GM23338 (cell line): ENCODE data around the gene RTL1. TPM values are rescaled to one million over a fixed set of nuclear protein-coding genes. Genes with fewer than 3 reads are reported as not detected.

Source experiments
- ATAC-seq: fragments of 200-7000 bp; cut with Tn5 transposase; 3 replicates; pipeline ENCODE4 v1.9.1; 2020
- DNase-seq: peaks from one replicate; pipeline ENCODE4 v3.0.0-alpha.2; 2015; ENCODE audit warnings: low spot score
- H2AFZ ChIP-seq: fragments of 200-600 bp; sonication (generic); 2 replicates; pipeline ENCODE4 v1.8.0; 2016; ENCODE audit warnings: antibody characterized with exemption, mild to moderate bottlenecking, moderate library complexity
- H3F3A ChIP-seq: fragments of 200-600 bp; sonication (generic); replicated peaks from 2 replicates; pipeline ENCODE4 v1.8.0; 2017; ENCODE audit warnings: antibody characterized with exemption, mixed run types, low read depth
- H3K27ac ChIP-seq: fragments of 200-600 bp; sonication (generic); 2 replicates; pipeline ENCODE4 v1.6.1; 2016; ENCODE audit warnings: low read depth
- H3K27me3 ChIP-seq: fragments of 200-600 bp; sonication (generic); 2 replicates; pipeline ENCODE4 v1.8.0; 2016; ENCODE audit warnings: mild to moderate bottlenecking, mixed run types, moderate library complexity; ENCODE audit not compliant: insufficient read depth
- H3K36me3 ChIP-seq: fragments of 200-600 bp; sonication (generic); 2 replicates; pipeline ENCODE4 v1.8.0; 2016; ENCODE audit warnings: mild to moderate bottlenecking; ENCODE audit not compliant: insufficient read depth
- H3K4me1 ChIP-seq: fragments of 200-600 bp; sonication (generic); 2 replicates; pipeline ENCODE4 v1.8.0; 2016; ENCODE audit warnings: mild to moderate bottlenecking, moderate library complexity; ENCODE audit not compliant: insufficient read depth
- H3K4me2 ChIP-seq: fragments of 200-600 bp; sonication (generic); 2 replicates; pipeline ENCODE4 v1.7.1; 2017; ENCODE audit warnings: mixed run types
- H3K4me3 ChIP-seq: fragments of 200-600 bp; sonication (generic); 2 replicates; pipeline ENCODE4 v1.6.1; 2016; ENCODE audit warnings: mixed run types
- H3K79me2 ChIP-seq: fragments of 200-600 bp; sonication (generic); replicated peaks from 2 replicates; pipeline ENCODE4 v1.8.0; 2017; ENCODE audit warnings: mild to moderate bottlenecking; ENCODE audit not compliant: insufficient read depth
- H3K9me2 ChIP-seq: fragments of 200-600 bp; sonication (generic); 2 replicates; pipeline ENCODE4 v1.8.0; 2017; ENCODE audit not compliant: insufficient read depth
- H4K20me1 ChIP-seq: fragments of 200-600 bp; sonication (generic); replicated peaks from 2 replicates; pipeline ENCODE4 v1.8.0; 2017; ENCODE audit warnings: mild to moderate bottlenecking; ENCODE audit not compliant: insufficient read depth
- H3K27ac Mint-ChIP-seq: 2 replicates; pipeline ENCODE4 v1.8.0; 2020; ENCODE audit warnings: inconsistent platforms, mild to moderate bottlenecking, moderate library complexity, mixed read lengths
- H3K27me3 Mint-ChIP-seq: 3 replicates; pipeline ENCODE4 v1.8.0; 2022; ENCODE audit warnings: low read depth, mild to moderate bottlenecking, moderate library complexity, mixed read lengths, inconsistent platforms; ENCODE audit not compliant: insufficient read depth, poor library complexity
- H3K36me3 Mint-ChIP-seq: 3 replicates; pipeline ENCODE4 v1.8.0; 2021; ENCODE audit warnings: low read depth, mild to moderate bottlenecking, inconsistent platforms, moderate library complexity, mixed read lengths
- H3K4me1 Mint-ChIP-seq: 3 replicates; pipeline ENCODE4 v1.8.0; 2020; ENCODE audit warnings: mild to moderate bottlenecking, inconsistent platforms, mixed read lengths
- H3K4me3 Mint-ChIP-seq: 3 replicates; pipeline ENCODE4 v1.8.0; 2021; ENCODE audit warnings: moderate library complexity, mild to moderate bottlenecking, inconsistent platforms, mixed read lengths
- H3K9me3 Mint-ChIP-seq: 3 replicates; pipeline ENCODE4 v1.8.0; 2020; ENCODE audit warnings: moderate library complexity, mild to moderate bottlenecking, inconsistent platforms, mixed read lengths
- CREB1 ChIP-seq: fragments of 250-450 bp; sonication (Bioruptor Pico); IDR thresholded peaks from 2 replicates; pipeline ENCODE4 v1.5.0; 2020; ENCODE audit warnings: low read depth, mild to moderate bottlenecking, moderate library complexity
- CTCF ChIP-seq, 2 experiments: fragments of 200-600 bp in 1 of 2; sonication (generic) in 1 of 2; conservative IDR thresholded peaks; 2 replicates each; pipeline versions ENCODE4 v1.5.1 to v1.6.1; 2016 to 2017; ENCODE audit warnings: antibody characterized with exemption in 2 of 2, low read depth in 2 of 2, mild to moderate bottlenecking in 2 of 2, moderate library complexity in 1 of 2
- EZH2 ChIP-seq: fragments of 200-600 bp; sonication (generic); IDR thresholded peaks from one replicate; pipeline ENCODE4 v1.8.0; 2017; ENCODE audit warnings: antibody characterized with exemption, mild to moderate bottlenecking, low read depth; ENCODE audit not compliant: unreplicated experiment
- EZH2phosphoT487 ChIP-seq: fragments of 200-600 bp; sonication (generic); IDR thresholded peaks from one replicate; pipeline ENCODE4 v1.8.1; 2018; ENCODE audit warnings: antibody characterized with exemption; ENCODE audit not compliant: unreplicated experiment
- POLR2AphosphoS5 ChIP-seq: IDR thresholded peaks from 2 replicates; pipeline ENCODE4 v1.6.1; 2016; ENCODE audit warnings: antibody characterized with exemption, low read depth
- REST ChIP-seq: IDR thresholded peaks from one replicate; pipeline ENCODE4 v1.6.1; 2018; ENCODE audit warnings: antibody characterized with exemption; ENCODE audit not compliant: unreplicated experiment
- STAT1 ChIP-seq: IDR thresholded peaks from one replicate; pipeline ENCODE4 v1.6.1; 2016; ENCODE audit warnings: antibody characterized with exemption; ENCODE audit not compliant: unreplicated experiment
- ZNF331 ChIP-seq: fragments of 250-450 bp; sonication (Bioruptor Pico); IDR thresholded peaks from 2 replicates; pipeline ENCODE4 v1.5.0; 2020; ENCODE audit warnings: low read depth, mild to moderate bottlenecking, moderate library complexity
- ZNF462 ChIP-seq: fragments of 250-450 bp; sonication (Bioruptor Pico); IDR thresholded peaks from 2 replicates; pipeline ENCODE4 v1.5.0; 2020; ENCODE audit warnings: mild to moderate bottlenecking, moderate library complexity
- polyA plus RNA-seq: library from polyadenylated mRNA; unstranded; fragments of >200 nt; fragmentation: Nextera tagmentation; extraction: Ambion mirVana; gene quantifications from 2 replicates; pipeline ENCODE4 v1.2.1, GENCODE V29; 2016
- total RNA-seq: library from RNA; depleted of rRNA; stranded (reverse); fragments of >200 nt; shearing (Covaris generic); gene quantifications from 2 replicates; pipeline ENCODE4 v1.2.3, GENCODE V29; 2014

The RTL1 gene
- total and polyA plus RNA-seq, 2 experiments from 2014 or later: not detected

GRCh38 chr14:100898935-100899883 is 4.3 kb downstream of the RTL1 start:
- H3K4me3 Mint-ChIP-seq: peak overlapping the region; percentile 71
- peaks cover 57% of the 10 kb centered on the region for H3K4me1 Mint-ChIP-seq
- Histone ChIP-seq H3K4me3 (peak overlapping the region; percentile 67; the same call in 1 of the 2 replicates), H3K27ac (no peak overlapping the region), H3K4me2 (peak overlapping the region; percentile 81), H3K4me1 (peaks cover 37% of the 10 kb centered on the region), H4K20me1 (no peaks in the 10 kb centered on the region), H3K27me3 (peaks cover 21% of the 10 kb centered on the region), H3F3A (no peaks in the 10 kb centered on the region), H3K36me3 (no peaks in the 10 kb centered on the region), H2AFZ (peak overlapping the region; percentile 99), H3K9me2 (no peaks in the 10 kb centered on the region), H3K79me2 (no peaks in the 10 kb centered on the region)
- peaks cover 36% of the 10 kb centered on the region for H3K27me3 Mint-ChIP-seq
- TF ChIP-seq STAT1 (no peak), CREB1 (CRISPR knock-in tag) (no peak), REST (no peak), EZH2phosphoT487 (no peak), CTCF (conservative IDR thresholded peaks at IDR 0.05; ENCODE audit: low read depth in 2 of 2) (no peak), ZNF331 (no peak)
- H3K27ac Mint-ChIP-seq: no peak overlapping the region
- ATAC-seq: peak; percentile 7
- H3K9me3 Mint-ChIP-seq: peaks cover 13% of the 10 kb centered on the region
- peaks cover 6% of the 10 kb centered on the region; the same call in 2 of the 3 replicates for H3K36me3 Mint-ChIP-seq
- DNase-seq: no peak

GRCh38 chr14:100898465-100898864 is 5.1 kb downstream of the RTL1 start:
- Mint-ChIP-seq H3K36me3 (peaks cover 6% of the 10 kb centered on the region; the same call in 2 of the 3 replicates), H3K4me3 (no peak overlapping the region), H3K4me1 (peaks cover 52% of the 10 kb centered on the region), H3K9me3 (peaks cover 13% of the 10 kb centered on the region), H3K27ac (no peak overlapping the region), H3K27me3 (peaks cover 32% of the 10 kb centered on the region)
- DNase-seq (no peak), ATAC-seq (no peak)
- Histone ChIP-seq H3K27me3 (peaks cover 16% of the 10 kb centered on the region), H3K9me2 (no peaks in the 10 kb centered on the region), H3K79me2 (no peaks in the 10 kb centered on the region), H3K27ac (no peak overlapping the region), H3K4me1 (peaks cover 37% of the 10 kb centered on the region), H2AFZ (peak overlapping the region; percentile 99), H3F3A (no peaks in the 10 kb centered on the region), H3K4me3 (no peak overlapping the region), H3K4me2 (0 out of 2 replicates have a peak overlapping the region, but pooled peaks have one; percentile 16), H3K36me3 (no peaks in the 10 kb centered on the region), H4K20me1 (no peaks in the 10 kb centered on the region)
- no peak for TF ChIP-seq ZNF462
- TF ChIP-seq EZH2: no peak
- no peak for TF ChIP-seq POLR2AphosphoS5
